ENCODE data around the gene MARCHF4.

The MARCHF4 gene

DNA sequence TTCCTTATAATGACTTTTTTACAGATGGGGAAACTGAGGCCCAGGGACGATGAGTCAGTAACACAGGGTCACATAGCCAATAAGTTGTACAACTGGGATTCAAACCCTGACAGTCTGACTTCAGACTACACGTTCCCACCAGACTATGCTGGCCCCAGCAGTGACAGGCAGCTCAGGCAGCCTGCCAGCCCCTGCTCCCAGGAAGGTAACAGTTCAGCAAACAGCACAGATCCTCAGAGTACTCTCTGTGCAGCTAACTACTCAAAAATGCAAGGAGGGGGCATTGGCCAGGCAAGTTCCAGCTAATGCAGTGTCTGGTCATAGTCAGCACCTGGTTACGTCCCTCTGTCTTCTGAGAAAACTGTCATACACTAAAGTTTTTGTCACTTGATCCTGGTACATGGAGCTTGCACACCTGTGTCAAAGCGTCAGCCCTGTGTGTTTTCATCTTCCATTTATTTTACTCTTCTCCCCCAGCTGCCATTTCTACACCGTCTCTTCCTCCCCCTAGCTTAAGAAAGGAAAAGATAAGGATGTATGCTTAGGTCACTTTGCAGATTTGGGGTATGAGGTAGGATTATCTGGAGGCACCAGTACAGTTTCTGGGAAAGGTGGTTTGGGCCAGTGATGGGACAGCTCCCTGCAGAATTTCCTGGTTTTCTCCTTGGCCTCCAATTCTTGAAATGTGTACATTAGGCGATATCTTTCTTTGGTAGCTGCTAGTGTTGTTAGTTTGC is 44.5 kb upstream of the MARCHF4 start:
- no peaks in the 10 kb centered on the region for H3K9me3 ChIP-seq (ENCODE audit: control insufficient read depth, insufficient read depth, low read depth, low read length)
- no peak overlapping the region for H3K4me3 ChIP-seq (ENCODE audit: low read depth, low read length)
- CTCF ChIA-PET, result interaction anchor here (0.7 to 1.8 kb wide), 2 partner anchors 12 to 82 kb away, joined by 3 to 6 read pairs; partner anchors contain the start of gene RPL37A
- no peaks in the 10 kb centered on the region for H3K4me1 ChIP-seq (ENCODE audit: control insufficient read depth, insufficient read depth, low read length)
- peaks cover 14 to 70% of the 10 kb centered on the region in 2 experiments; a peak in 2 of 3 replicates for H3K36me3 ChIP-seq (ENCODE audit: control insufficient read depth in 2 of 2, insufficient read depth in 1 of 2, low read length in 2 of 2)
- POLR2A ChIA-PET, result no interaction called here
- TF ChIP-seq ZNF561 (tag by site-specific recombination; IDR thresholded peaks at IDR 0.05; ENCODE audit: borderline replicate concordance) (no peak), ZNF654 (tag by site-specific recombination; IDR thresholded peaks at IDR 0.05; ENCODE audit: low read depth) (no peak), ZNF24 (tag by site-specific recombination; IDR thresholded peaks at IDR 0.05) (no peak), ZNF658 (tag by site-specific recombination; IDR thresholded peaks at IDR 0.05) (no peak), GLIS2 (tag by site-specific recombination; IDR thresholded peaks at IDR 0.05) (no peak), ZNF2 (tag by site-specific recombination; IDR thresholded peaks at IDR 0.05) (no peak), SCRT1 (tag by site-specific recombination; IDR thresholded peaks at IDR 0.05; ENCODE audit: borderline replicate concordance) (no peak), ZNF660 (tag by site-specific recombination; IDR thresholded peaks at IDR 0.05) (no peak)
- TF ChIP-seq, protein P1, sequence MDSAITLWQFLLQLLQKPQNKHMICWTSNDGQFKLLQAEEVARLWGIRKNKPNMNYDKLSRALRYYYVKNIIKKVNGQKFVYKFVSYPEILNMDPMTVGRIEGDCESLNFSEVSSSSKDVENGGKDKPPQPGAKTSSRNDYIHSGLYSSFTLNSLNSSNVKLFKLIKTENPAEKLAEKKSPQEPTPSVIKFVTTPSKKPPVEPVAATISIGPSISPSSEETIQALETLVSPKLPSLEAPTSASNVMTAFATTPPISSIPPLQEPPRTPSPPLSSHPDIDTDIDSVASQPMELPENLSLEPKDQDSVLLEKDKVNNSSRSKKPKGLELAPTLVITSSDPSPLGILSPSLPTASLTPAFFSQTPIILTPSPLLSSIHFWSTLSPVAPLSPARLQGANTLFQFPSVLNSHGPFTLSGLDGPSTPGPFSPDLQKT (IDR thresholded peaks at IDR 0.05; ENCODE audit: borderline replicate concordance, low read depth, low read length), result no peak
- TF ChIP-seq, protein P2, sequence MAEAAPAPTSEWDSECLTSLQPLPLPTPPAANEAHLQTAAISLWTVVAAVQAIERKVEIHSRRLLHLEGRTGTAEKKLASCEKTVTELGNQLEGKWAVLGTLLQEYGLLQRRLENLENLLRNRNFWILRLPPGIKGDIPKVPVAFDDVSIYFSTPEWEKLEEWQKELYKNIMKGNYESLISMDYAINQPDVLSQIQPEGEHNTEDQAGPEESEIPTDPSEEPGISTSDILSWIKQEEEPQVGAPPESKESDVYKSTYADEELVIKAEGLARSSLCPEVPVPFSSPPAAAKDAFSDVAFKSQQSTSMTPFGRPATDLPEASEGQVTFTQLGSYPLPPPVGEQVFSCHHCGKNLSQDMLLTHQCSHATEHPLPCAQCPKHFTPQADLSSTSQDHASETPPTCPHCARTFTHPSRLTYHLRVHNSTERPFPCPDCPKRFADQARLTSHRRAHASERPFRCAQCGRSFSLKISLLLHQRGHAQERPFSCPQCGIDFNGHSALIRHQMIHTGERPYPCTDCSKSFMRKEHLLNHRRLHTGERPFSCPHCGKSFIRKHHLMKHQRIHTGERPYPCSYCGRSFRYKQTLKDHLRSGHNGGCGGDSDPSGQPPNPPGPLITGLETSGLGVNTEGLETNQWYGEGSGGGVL (tag by site-specific recombination; IDR thresholded peaks at IDR 0.05), result no peak
- no peak overlapping the region for H3K27ac ChIP-seq (ENCODE audit: extremely low read depth, low read depth, low read length)

DNA sequence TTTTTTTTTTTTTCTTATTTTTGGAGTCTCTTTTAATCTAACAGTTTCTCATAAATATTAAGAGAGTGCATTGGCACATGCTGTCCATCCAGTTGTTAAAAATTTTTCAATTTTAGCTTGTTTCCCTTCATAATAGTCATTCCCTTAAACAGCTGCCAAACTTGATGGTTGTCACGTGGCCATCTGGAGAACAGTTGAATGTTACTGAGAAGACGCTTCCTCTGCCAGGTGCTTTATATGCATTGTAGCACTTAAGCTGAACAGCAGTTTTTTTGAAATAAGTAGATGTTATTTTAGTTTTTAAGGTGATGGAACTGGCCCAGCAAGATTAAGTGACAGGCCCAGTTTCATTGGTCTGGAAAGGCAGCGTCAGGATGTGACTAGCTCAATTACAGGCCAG is 43.3 kb upstream of the MARCHF4 start:
- H3K9me3 ChIP-seq (ENCODE audit: control insufficient read depth, insufficient read depth, low read depth, low read length), result no peaks in the 10 kb centered on the region
- POLR2A ChIA-PET, result interaction anchor here (0.6 to 1.0 kb wide), 8 partner anchors 19 to 198 kb away, joined by 3 to 5 read pairs (median 3); partner anchors contain the start of genes MARCHF4 and RPL37A
- TF ChIP-seq SCRT1 (tag by site-specific recombination; IDR thresholded peaks at IDR 0.05; ENCODE audit: borderline replicate concordance), result no peak
- TF ChIP-seq IKZF3 (tag by site-specific recombination; IDR thresholded peaks at IDR 0.05), result no peak
- no peak overlapping the region for H3K4me3 ChIP-seq (ENCODE audit: low read depth, low read length)
- no peaks in the 10 kb centered on the region for H3K4me1 ChIP-seq (ENCODE audit: control insufficient read depth, insufficient read depth, low read length)
- peaks cover 9 to 58% of the 10 kb centered on the region in 2 experiments; a peak in 2 of 3 replicates for H3K36me3 ChIP-seq (ENCODE audit: control insufficient read depth in 2 of 2, insufficient read depth in 1 of 2, low read length in 2 of 2)
- no peak overlapping the region for H3K27ac ChIP-seq (ENCODE audit: extremely low read depth, low read depth, low read length)
- CTCF ChIA-PET, result interaction anchor here (0.7 to 2.6 kb wide), 2 partner anchors 9 to 11 kb away, joined by 3 to 11 read pairs; no protein-coding TSS in a partner anchor

DNA sequence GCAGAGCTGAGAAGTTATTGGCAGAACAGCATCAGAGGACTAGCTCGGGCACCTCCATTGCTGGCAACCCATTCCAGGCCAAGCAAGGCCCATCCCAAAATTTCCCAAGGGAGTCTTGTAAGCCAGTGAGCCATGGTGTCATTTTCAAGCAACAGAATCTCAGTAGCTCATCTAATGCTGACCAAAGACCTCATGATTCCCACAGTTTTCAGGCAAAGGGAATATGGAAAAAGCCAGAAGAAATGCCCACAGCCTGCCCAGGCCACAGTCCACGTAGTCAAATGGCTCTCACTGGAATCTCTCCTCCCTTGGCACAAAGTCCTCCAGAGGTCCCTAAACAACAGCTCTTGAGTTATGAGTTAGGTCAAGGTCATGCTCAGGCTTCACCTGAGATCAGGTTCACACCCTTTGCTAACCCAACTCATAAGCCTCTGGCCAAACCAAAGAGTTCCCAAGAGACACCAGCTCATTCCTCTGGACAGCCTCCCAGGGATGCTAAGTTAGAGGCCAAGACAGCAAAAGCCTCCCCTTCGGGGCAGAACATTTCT is 42.6 kb upstream of the MARCHF4 start:
- H3K4me3 ChIP-seq (ENCODE audit: low read depth, low read length), result no peak overlapping the region
- no peaks in the 10 kb centered on the region for H3K9me3 ChIP-seq (ENCODE audit: control insufficient read depth, insufficient read depth, low read depth, low read length)
- no peak overlapping the region for H3K27ac ChIP-seq (ENCODE audit: extremely low read depth, low read depth, low read length)
- H3K36me3 ChIP-seq (ENCODE audit: control insufficient read depth in 2 of 2, insufficient read depth in 1 of 2, low read length in 2 of 2), result peaks cover 8 to 51% of the 10 kb centered on the region in 2 experiments; a peak in 2 of 3 replicates
- ChIA-PET POLR2A (interaction anchor here (0.6 to 1.0 kb wide), 8 partner anchors 18 to 198 kb away, joined by 3 to 5 read pairs (median 3); partner anchors contain the start of genes MARCHF4 and RPL37A), CTCF (interaction anchor here (2.6 kb wide), 1 partner anchor 10 kb away, joined by 11 read pairs; no protein-coding TSS in a partner anchor)
- no peaks in the 10 kb centered on the region for H3K4me1 ChIP-seq (ENCODE audit: control insufficient read depth, insufficient read depth, low read length)
- TF ChIP-seq, protein P2 (tag by site-specific recombination; IDR thresholded peaks at IDR 0.05), result no peak
- TF ChIP-seq KLF9 (tag by site-specific recombination; IDR thresholded peaks at IDR 0.05; ENCODE audit: low read depth) (no peak), ZNF621 (tag by site-specific recombination; IDR thresholded peaks at IDR 0.05) (no peak), ZSCAN16 (tag by site-specific recombination; IDR thresholded peaks at IDR 0.05) (no peak), ZNF433 (tag by site-specific recombination; IDR thresholded peaks at IDR 0.05; ENCODE audit: low read depth) (no peak), ZNF311 (tag by site-specific recombination; IDR thresholded peaks at IDR 0.05; ENCODE audit: borderline replicate concordance) (no peak), ZNF132 (tag by site-specific recombination; IDR thresholded peaks at IDR 0.05; ENCODE audit: borderline replicate concordance) (no peak), ZBTB17 (tag by site-specific recombination; IDR thresholded peaks at IDR 0.05) (no peak), YY2 (tag by site-specific recombination; IDR thresholded peaks at IDR 0.05) (no peak)
- TF ChIP-seq, protein P3, sequence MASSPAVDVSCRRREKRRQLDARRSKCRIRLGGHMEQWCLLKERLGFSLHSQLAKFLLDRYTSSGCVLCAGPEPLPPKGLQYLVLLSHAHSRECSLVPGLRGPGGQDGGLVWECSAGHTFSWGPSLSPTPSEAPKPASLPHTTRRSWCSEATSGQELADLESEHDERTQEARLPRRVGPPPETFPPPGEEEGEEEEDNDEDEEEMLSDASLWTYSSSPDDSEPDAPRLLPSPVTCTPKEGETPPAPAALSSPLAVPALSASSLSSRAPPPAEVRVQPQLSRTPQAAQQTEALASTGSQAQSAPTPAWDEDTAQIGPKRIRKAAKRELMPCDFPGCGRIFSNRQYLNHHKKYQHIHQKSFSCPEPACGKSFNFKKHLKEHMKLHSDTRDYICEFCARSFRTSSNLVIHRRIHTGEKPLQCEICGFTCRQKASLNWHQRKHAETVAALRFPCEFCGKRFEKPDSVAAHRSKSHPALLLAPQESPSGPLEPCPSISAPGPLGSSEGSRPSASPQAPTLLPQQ (tag by site-specific recombination; IDR thresholded peaks at IDR 0.05), result no peak
